Stromal cell of bone marrow (primary cell): ENCODE data around the gene FOXE3.

Experiments used
- DNase-seq: peaks from one replicate; pipeline ENCODE4 v3.0.0-alpha.2; 2012; ENCODE audit warnings: low read depth

FOXE3 gene

GRCh38 chr1:47435506-47436303 lies 19.6 kb downstream of the FOXE3 start:
- DNase-seq: no peak

GRCh38 chr1:47436304-47436978 lies 20.4 kb downstream of the FOXE3 start:
- DNase-seq: peak; percentile 41

GRCh38 chr1:47436979-47437446 lies 20.9 kb downstream of the FOXE3 start:
- DNase-seq: no peak

GRCh38 chr1:47437447-47438164 lies 21.5 kb downstream of the FOXE3 start, which contains the start of gene FOXD2:
TSS of gene FOXD2 (plus strand) at chr1:47438044. CDS start at chr1:47438136, 92 bp downstream.
- peak; percentile 48 for DNase-seq

- DNase-seq: no peak
Measured at GRCh38 chr1:47438165-47439016, 22.3 kb downstream of the FOXE3 start.

GRCh38 chr1:47439017-47439818 lies 23.1 kb downstream of the FOXE3 start:
- DNase-seq: no peak

- DNase-seq: no peak
Measured at GRCh38 chr1:47439819-47440598, 23.9 kb downstream of the FOXE3 start.

GRCh38 chr1:47440599-47441081 lies 24.6 kb downstream of the FOXE3 start:
- DNase-seq: no peak

- no peak for DNase-seq
Measured at GRCh38 chr1:47441450-47442106, 25.5 kb downstream of the FOXE3 start.

- DNase-seq: no peak
Measured at GRCh38 chr1:47442202-47442601, 26.1 kb downstream of the FOXE3 start.

GRCh38 chr1:47442842-47443529 lies 26.9 kb downstream of the FOXE3 start:
- DNase-seq: no peak

- DNase-seq: no peak
Measured at GRCh38 chr1:47443530-47444296, 27.6 kb downstream of the FOXE3 start.

- DNase-seq: no peak
Measured at GRCh38 chr1:47444297-47444561, 28.1 kb downstream of the FOXE3 start.

- no peak for DNase-seq
Measured at GRCh38 chr1:47444562-47445465, 28.7 kb downstream of the FOXE3 start.

GRCh38 chr1:47445823-47446550 lies 29.9 kb downstream of the FOXE3 start:
- no peak for DNase-seq

GRCh38 chr1:47448462-47449222 lies 32.6 kb downstream of the FOXE3 start:
- no peak for DNase-seq
